MM.1S (cell line): Measurements from ENCODE around the gene ITIH3.

Experiments
- DNase-seq: peaks from one replicate; pipeline ENCODE4 v3.0.0-alpha.2; 2015
- H2AFZ ChIP-seq: fragments of 300-600 bp; sonication (generic); 2 replicates; pipeline ENCODE4 v1.6.0; 2016; ENCODE audit warnings: antibody characterized with exemption, low read length
- H3F3A ChIP-seq: fragments of 300-600 bp; sonication (generic); 2 replicates; pipeline ENCODE4 v1.6.1; 2016; ENCODE audit warnings: mild to moderate bottlenecking, antibody characterized with exemption, low read length, moderate library complexity, mixed read lengths; ENCODE audit not compliant: insufficient read depth
- H3K27ac ChIP-seq: fragments of 300-600 bp; sonication (generic); 2 replicates; pipeline ENCODE4 v1.5.1; 2016; ENCODE audit warnings: mild to moderate bottlenecking, low read length
- H3K27me3 ChIP-seq: fragments of 300-600 bp; sonication (generic); replicated peaks from 2 replicates; pipeline ENCODE4 v1.6.0; 2016; ENCODE audit warnings: low read length; ENCODE audit not compliant: insufficient read depth
- H3K36me3 ChIP-seq: fragments of 300-600 bp; sonication (generic); replicated peaks from 2 replicates; pipeline ENCODE4 v1.6.1; 2016; ENCODE audit warnings: mild to moderate bottlenecking, low read length, mixed read lengths; ENCODE audit not compliant: insufficient read depth
- H3K4me1 ChIP-seq: fragments of 300-600 bp; sonication (generic); 2 replicates; pipeline ENCODE4 v1.6.1; 2016; ENCODE audit warnings: low read length, mixed read lengths
- H3K4me2 ChIP-seq: fragments of 300-600 bp; sonication (generic); 2 replicates; pipeline ENCODE4 v1.6.0; 2016; ENCODE audit warnings: low read depth, low read length
- H3K4me3 ChIP-seq: fragments of 300-600 bp; sonication (generic); 2 replicates; pipeline ENCODE4 v1.5.1; 2016; ENCODE audit warnings: low read length, mixed read lengths
- H3K79me2 ChIP-seq: fragments of 300-600 bp; sonication (generic); 2 replicates; pipeline ENCODE4 v1.6.1; 2016; ENCODE audit warnings: mixed run types, low read length, mixed read lengths
- H3K9ac ChIP-seq: fragments of 300-600 bp; sonication (generic); 2 replicates; pipeline ENCODE4 v1.6.1; 2016; ENCODE audit warnings: low read length, mixed read lengths
- H3K9me2 ChIP-seq: fragments of 300-600 bp; sonication (generic); replicated peaks from 2 replicates; pipeline ENCODE4 v1.6.1; 2016; ENCODE audit warnings: mild to moderate bottlenecking, low read length, mixed read lengths; ENCODE audit not compliant: insufficient read depth
- H3K9me3 ChIP-seq: fragments of 300-600 bp; sonication (generic); replicated peaks from 2 replicates; pipeline ENCODE4 v1.6.1; 2016; ENCODE audit warnings: mild to moderate bottlenecking, low read length, mixed read lengths; ENCODE audit not compliant: insufficient read depth
- H4K20me1 ChIP-seq: fragments of 300-600 bp; sonication (generic); 2 replicates; pipeline ENCODE4 v1.6.1; 2016; ENCODE audit warnings: mild to moderate bottlenecking, low read length, moderate library complexity, mixed read lengths; ENCODE audit not compliant: insufficient read depth
- EZH2 ChIP-seq: fragments of 300-600 bp; sonication (generic); optimal IDR thresholded peaks from 2 replicates; pipeline ENCODE3; 2017; ENCODE audit warnings: low read depth, mild to moderate bottlenecking, antibody characterized with exemption, low read length, mixed read lengths
- EZH2phosphoT487 ChIP-seq: fragments of 300-600 bp; sonication (generic); IDR thresholded peaks from 2 replicates; pipeline ENCODE4 v1.6.1; 2018; ENCODE audit warnings: antibody characterized with exemption, low read length
- TF ChIP-seq, protein P1 (sequence below): fragments of 300-600 bp; sonication (generic); IDR thresholded peaks from 2 replicates; pipeline ENCODE4 v1.5.1; 2016; ENCODE audit warnings: antibody characterized with exemption, low read length, mixed read lengths

ITIH3 gene

DNA sequence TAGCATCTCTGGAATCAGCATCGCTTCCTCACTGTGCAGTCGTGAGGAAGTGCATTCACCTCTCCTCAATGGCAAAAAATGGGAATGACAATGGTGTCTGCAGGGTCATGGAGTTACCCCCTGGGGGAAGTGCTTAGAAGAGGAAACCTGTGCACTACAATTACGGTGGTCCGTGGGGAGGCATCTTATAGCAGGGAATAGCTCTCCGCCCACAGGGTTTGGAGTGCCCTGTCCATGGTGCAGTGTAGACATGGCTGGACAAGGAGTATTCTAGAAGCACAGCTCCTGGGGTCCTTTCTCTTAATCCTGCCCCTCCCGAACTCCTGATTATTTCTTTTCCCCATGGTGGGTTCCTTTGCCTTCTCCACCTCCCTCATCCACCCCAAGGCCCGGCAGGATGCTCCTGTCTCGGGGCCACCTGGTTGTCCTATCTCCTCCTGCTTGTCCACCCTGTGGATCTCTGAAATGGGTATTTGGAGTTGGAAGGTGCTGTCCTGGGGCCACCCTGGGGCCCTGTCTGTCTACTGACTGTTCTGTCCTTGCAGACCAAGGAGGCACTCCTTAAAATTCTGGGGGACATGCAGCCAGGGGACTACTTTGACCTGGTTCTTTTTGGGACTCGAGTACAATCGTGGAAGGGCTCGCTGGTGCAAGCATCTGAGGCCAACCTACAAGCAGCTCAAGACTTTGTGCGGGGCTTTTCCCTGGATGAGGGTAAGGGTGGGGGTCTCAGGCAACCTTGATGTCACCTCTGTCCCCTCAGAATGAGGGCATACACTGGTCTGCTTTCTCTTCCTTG, 12.0 kb upstream of the ITIH3 start:
- no peak overlapping the region for H2AFZ ChIP-seq
- H3K9ac ChIP-seq, result no peak overlapping the region
- no peaks in the 10 kb centered on the region for H3K9me3 ChIP-seq
- no peaks in the 10 kb centered on the region for H3K9me2 ChIP-seq
- H3F3A ChIP-seq, result no peaks in the 10 kb centered on the region
- no peak overlapping the region for H3K4me3 ChIP-seq
- H4K20me1 ChIP-seq, result no peaks in the 10 kb centered on the region
- no peaks in the 10 kb centered on the region for H3K79me2 ChIP-seq
- no peaks in the 10 kb centered on the region for H3K4me1 ChIP-seq
- no peaks in the 10 kb centered on the region for H3K27me3 ChIP-seq
- H3K4me2 ChIP-seq, result no peak overlapping the region
- TF ChIP-seq EZH2phosphoT487 (no peak), EZH2 (no peak)
- TF ChIP-seq, protein P1, sequence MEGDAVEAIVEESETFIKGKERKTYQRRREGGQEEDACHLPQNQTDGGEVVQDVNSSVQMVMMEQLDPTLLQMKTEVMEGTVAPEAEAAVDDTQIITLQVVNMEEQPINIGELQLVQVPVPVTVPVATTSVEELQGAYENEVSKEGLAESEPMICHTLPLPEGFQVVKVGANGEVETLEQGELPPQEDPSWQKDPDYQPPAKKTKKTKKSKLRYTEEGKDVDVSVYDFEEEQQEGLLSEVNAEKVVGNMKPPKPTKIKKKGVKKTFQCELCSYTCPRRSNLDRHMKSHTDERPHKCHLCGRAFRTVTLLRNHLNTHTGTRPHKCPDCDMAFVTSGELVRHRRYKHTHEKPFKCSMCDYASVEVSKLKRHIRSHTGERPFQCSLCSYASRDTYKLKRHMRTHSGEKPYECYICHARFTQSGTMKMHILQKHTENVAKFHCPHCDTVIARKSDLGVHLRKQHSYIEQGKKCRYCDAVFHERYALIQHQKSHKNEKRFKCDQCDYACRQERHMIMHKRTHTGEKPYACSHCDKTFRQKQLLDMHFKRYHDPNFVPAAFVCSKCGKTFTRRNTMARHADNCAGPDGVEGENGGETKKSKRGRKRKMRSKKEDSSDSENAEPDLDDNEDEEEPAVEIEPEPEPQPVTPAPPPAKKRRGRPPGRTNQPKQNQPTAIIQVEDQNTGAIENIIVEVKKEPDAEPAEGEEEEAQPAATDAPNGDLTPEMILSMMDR, result no peak
- DNase-seq, result no peak
- no peak overlapping the region for H3K27ac ChIP-seq
- H3K36me3 ChIP-seq, result no peaks in the 10 kb centered on the region

DNA sequence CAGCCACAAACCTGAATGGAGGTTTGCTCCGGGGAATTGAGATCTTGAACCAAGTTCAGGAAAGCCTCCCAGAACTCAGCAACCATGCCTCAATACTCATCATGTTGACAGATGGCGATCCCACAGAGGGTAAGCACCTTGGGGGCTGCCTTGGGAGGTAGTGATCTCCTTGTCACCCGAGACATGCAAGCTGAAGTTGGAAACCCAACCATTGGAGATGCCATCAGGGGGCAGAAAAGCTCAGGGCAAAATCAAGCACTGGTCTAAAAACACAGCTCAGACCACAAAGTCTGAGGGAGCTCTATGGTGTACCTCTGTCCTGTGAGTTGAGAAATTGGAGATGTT, 11.4 kb upstream of the ITIH3 start:
- Histone ChIP-seq H3K9me2 (no peaks in the 10 kb centered on the region), H3K9ac (no peak overlapping the region), H3K4me3 (no peak overlapping the region), H3K4me2 (no peak overlapping the region), H2AFZ (no peak overlapping the region), H3K27ac (no peak overlapping the region), H4K20me1 (no peaks in the 10 kb centered on the region), H3F3A (no peaks in the 10 kb centered on the region), H3K4me1 (no peaks in the 10 kb centered on the region), H3K36me3 (no peaks in the 10 kb centered on the region), H3K79me2 (no peaks in the 10 kb centered on the region), H3K27me3 (no peaks in the 10 kb centered on the region), H3K9me3 (no peaks in the 10 kb centered on the region)
- no peak for DNase-seq
- TF ChIP-seq EZH2phosphoT487 (no peak), EZH2 (no peak)
- TF ChIP-seq, protein P1, result no peak

GRCh38 chr3:52784021-52784621, 10.5 kb upstream of the ITIH3 start:
- Histone ChIP-seq H3K4me1 (no peaks in the 10 kb centered on the region), H3K9me3 (no peaks in the 10 kb centered on the region), H3F3A (no peaks in the 10 kb centered on the region), H3K9ac (no peak overlapping the region), H4K20me1 (no peaks in the 10 kb centered on the region), H3K79me2 (no peaks in the 10 kb centered on the region), H3K4me2 (no peak overlapping the region), H2AFZ (no peak overlapping the region), H3K36me3 (no peaks in the 10 kb centered on the region), H3K27ac (no peak overlapping the region), H3K4me3 (no peak overlapping the region), H3K27me3 (no peaks in the 10 kb centered on the region), H3K9me2 (no peaks in the 10 kb centered on the region)
- no peak for DNase-seq
- TF ChIP-seq, protein P1, result no peak
- TF ChIP-seq EZH2phosphoT487, result no peak
- no peak for TF ChIP-seq EZH2
